ENCODE data around the gene CORT.
"Not testable (repeated sequence)": the region's sequence is repeated elsewhere in the genome, so short reads cannot be mapped to it uniquely, and the experiment has no call there.

CORT gene
- total RNA-seq = 0 to 0.05 (median 0) reads per million in 3 experiments

GRCh38 chr1:10449751-10450150 lies at the start of gene CORT:
Gene CORT (plus strand): TSS chr1:10450031. CDS start chr1:10450224, 193 bp downstream.
- DNase-seq = no peak

- DNase-seq = no peak
Observed at GRCh38 chr1:10401281-10401680, 48.5 kb upstream of the CORT start.

- DNase-seq = no peak
Observed at GRCh38 chr1:10402729-10403274, 47.0 kb upstream of the CORT start.

- DNase-seq = no peak
Observed at GRCh38 chr1:10407201-10407600, 42.6 kb upstream of the CORT start.

- no peak for DNase-seq
Observed at GRCh38 chr1:10415211-10415930, 34.5 kb upstream of the CORT start.

- DNase-seq = not testable (repeated sequence)
Observed at GRCh38 chr1:10415967-10416366, 33.9 kb upstream of the CORT start.

- DNase-seq = not testable (repeated sequence)
Observed at GRCh38 chr1:10418741-10419140, 31.1 kb upstream of the CORT start.

- no peak for DNase-seq
Observed at GRCh38 chr1:10419351-10419750, 30.5 kb upstream of the CORT start.

- DNase-seq = no peak
Observed at GRCh38 chr1:10421637-10422036, 28.2 kb upstream of the CORT start.

- no peak for DNase-seq
Observed at GRCh38 chr1:10424034-10424433, 25.8 kb upstream of the CORT start.

- DNase-seq = no peak
Observed at GRCh38 chr1:10424651-10425050, 25.2 kb upstream of the CORT start.

GRCh38 chr1:10425826-10426534 lies 23.9 kb upstream of the CORT start:
- not testable (repeated sequence) for DNase-seq

- DNase-seq = not testable (repeated sequence)
Observed at GRCh38 chr1:10426535-10426848, 23.3 kb upstream of the CORT start.

- no peak for DNase-seq
Observed at GRCh38 chr1:10428984-10429383, 20.8 kb upstream of the CORT start.

GRCh38 chr1:10429868-10430215 lies 20.0 kb upstream of the CORT start:
- no peak for DNase-seq

GRCh38 chr1:10430216-10431069 lies 19.4 kb upstream of the CORT start, which contains the start of gene CENPS:
Gene CENPS (plus strand): TSS chr1:10430433. CDS start chr1:10430518, 85 bp downstream.
- DNase-seq = peak; percentile 90

- no peak for DNase-seq
Observed at GRCh38 chr1:10431070-10431730, 18.6 kb upstream of the CORT start.

GRCh38 chr1:10432910-10433700 lies 16.7 kb upstream of the CORT start:
- no peak for DNase-seq

GRCh38 chr1:10433790-10434189 lies 16.0 kb upstream of the CORT start:
- DNase-seq = no peak

GRCh38 chr1:10434590-10434989 lies 15.2 kb upstream of the CORT start:
- no peak for DNase-seq

GRCh38 chr1:10437052-10437451 lies 12.8 kb upstream of the CORT start:
- DNase-seq = no peak

- DNase-seq = no peak
Observed at GRCh38 chr1:10438677-10439163, 11.1 kb upstream of the CORT start.

Data from central memory CD4-positive, alpha-beta T cell (primary cell).